Left ventricle myocardium inferior (tissue), 1 donor: ENCODE data around the gene DND1. TPM values are rescaled to one million over a fixed set of nuclear protein-coding genes. Genes with fewer than 3 reads are reported as not detected.
"Not testable (repeated sequence)": the region's sequence is repeated elsewhere in the genome, so short reads cannot be mapped to it uniquely, and the experiment has no call there.

ENCODE experiments used
- DNase-seq: peaks from one replicate; pipeline ENCODE4 v3.0.0-alpha.2; 2020
- H3K27ac ChIP-seq: fragments of 200-600 bp; replicated peaks from 2 replicates; pipeline ENCODE4 v1.8.0; 2021
- H3K27me3 ChIP-seq: fragments of 200-600 bp; 2 replicates; pipeline ENCODE4 v1.8.0; 2021; ENCODE audit warnings: low read depth
- H3K36me3 ChIP-seq: fragments of 200-600 bp; 2 replicates; pipeline ENCODE4 v1.8.0; 2021
- H3K4me1 ChIP-seq: fragments of 200-600 bp; 2 replicates; pipeline ENCODE4 v1.8.0; 2021
- H3K4me3 ChIP-seq: fragments of 200-600 bp; 2 replicates; pipeline ENCODE4 v1.8.0; 2021; ENCODE audit warnings: mild to moderate bottlenecking, moderate library complexity
- H3K9me3 ChIP-seq: fragments of 200-600 bp; replicated peaks from 2 replicates; pipeline ENCODE4 v1.8.0; 2021
- intact Hi-C: fragments of 100-400 bp; cut with micrococcal nuclease; formaldehyde crosslinking; loops from one replicate; pipeline ENCODE4 v1.11.0; 2022
- long read RNA-seq: library from polyadenylated mRNA; unstranded; transcript quantifications from one replicate; pipeline ENCODE4 v2.0.0, GENCODE V29; 2021
- total RNA-seq: library from RNA; stranded (reverse); fragmentation: NEBNext Ultra II Directional; extraction: Animal tissue kit (Norgen Biotek cat#: 25700); gene quantifications from one replicate; pipeline ENCODE4 v1.2.1, GENCODE V29; 2021
- TF ChIP-seq, protein P1 (sequence below): fragments of 200-600 bp; IDR thresholded peaks from 2 replicates; pipeline ENCODE4 v1.8.0; 2021; ENCODE audit warnings: antibody characterized with exemption, mild to moderate bottlenecking, borderline replicate concordance
- donor health status: DM: no; HTN: yes; CAD: no; lungs with severe emphysema.

Gene DND1
- total RNA-seq: 0.47 TPM
- long read RNA-seq, partial matches to known transcripts: 0 of 2 reads
- long read RNA-seq, other reads (novel, unspliced or antisense): 2 of 2 reads

- H3K4me1 ChIP-seq: no peaks in the 10 kb centered on the region
- no peak for DNase-seq
Measured at GRCh38 chr5:140673187-140673976, at the start of gene DND1. TSS of gene DND1 (minus strand) at chr5:140673576. CDS start at chr5:140673542, 34 bp downstream.

GRCh38 chr5:140721395-140721794, 48.0 kb upstream of the DND1 start:
- not testable (repeated sequence) for H3K36me3 ChIP-seq
- intact Hi-C loops: loop anchor here (10.0 kb wide), 1 partner anchor 347 kb away; no protein-coding TSS in a partner anchor

More at GRCh38 chr5:140673187-140673976, at the start of gene DND1:
- TF ChIP-seq, protein P1, sequence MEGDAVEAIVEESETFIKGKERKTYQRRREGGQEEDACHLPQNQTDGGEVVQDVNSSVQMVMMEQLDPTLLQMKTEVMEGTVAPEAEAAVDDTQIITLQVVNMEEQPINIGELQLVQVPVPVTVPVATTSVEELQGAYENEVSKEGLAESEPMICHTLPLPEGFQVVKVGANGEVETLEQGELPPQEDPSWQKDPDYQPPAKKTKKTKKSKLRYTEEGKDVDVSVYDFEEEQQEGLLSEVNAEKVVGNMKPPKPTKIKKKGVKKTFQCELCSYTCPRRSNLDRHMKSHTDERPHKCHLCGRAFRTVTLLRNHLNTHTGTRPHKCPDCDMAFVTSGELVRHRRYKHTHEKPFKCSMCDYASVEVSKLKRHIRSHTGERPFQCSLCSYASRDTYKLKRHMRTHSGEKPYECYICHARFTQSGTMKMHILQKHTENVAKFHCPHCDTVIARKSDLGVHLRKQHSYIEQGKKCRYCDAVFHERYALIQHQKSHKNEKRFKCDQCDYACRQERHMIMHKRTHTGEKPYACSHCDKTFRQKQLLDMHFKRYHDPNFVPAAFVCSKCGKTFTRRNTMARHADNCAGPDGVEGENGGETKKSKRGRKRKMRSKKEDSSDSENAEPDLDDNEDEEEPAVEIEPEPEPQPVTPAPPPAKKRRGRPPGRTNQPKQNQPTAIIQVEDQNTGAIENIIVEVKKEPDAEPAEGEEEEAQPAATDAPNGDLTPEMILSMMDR: no peak
- H3K36me3 ChIP-seq: peaks cover 91% of the 10 kb centered on the region
- H3K9me3 ChIP-seq: no peaks in the 10 kb centered on the region
- peak within 1 kb of the TSS; percentile 7 for H3K4me3 ChIP-seq
- intact Hi-C loops: no loop called here
- H3K27me3 ChIP-seq: no peaks in the 10 kb centered on the region
- no peak within 1 kb of the TSS for H3K27ac ChIP-seq

GRCh38 chr5:140720738-140721137, 47.4 kb upstream of the DND1 start:
- H3K4me3 ChIP-seq, H3K36me3 ChIP-seq, H3K27ac ChIP-seq, H3K4me1 ChIP-seq, H3K9me3 ChIP-seq, DNase-seq: not testable (repeated sequence)
- intact Hi-C loops: loop anchor here (10.0 kb wide), 1 partner anchor 346 kb away; no protein-coding TSS in a partner anchor
- H3K27me3 ChIP-seq: peaks cover 17% of the 10 kb centered on the region

More at GRCh38 chr5:140721395-140721794, 48.0 kb upstream of the DND1 start:
- not testable (repeated sequence) for H3K4me3 ChIP-seq, DNase-seq, H3K27ac ChIP-seq, H3K9me3 ChIP-seq, H3K4me1 ChIP-seq
- H3K27me3 ChIP-seq: peaks cover 22% of the 10 kb centered on the region

GRCh38 chr5:140718266-140718592, 44.9 kb upstream of the DND1 start:
- no peaks in the 10 kb centered on the region for H3K4me1 ChIP-seq
- H3K9me3 ChIP-seq: no peaks in the 10 kb centered on the region
- intact Hi-C loops: no loop called here
- H3K4me3 ChIP-seq: no peak overlapping the region
- peaks cover 7% of the 10 kb centered on the region for H3K27me3 ChIP-seq
- no peak for DNase-seq
- TF ChIP-seq, protein P1: no peak
- H3K27ac ChIP-seq: no peak overlapping the region
- H3K36me3 ChIP-seq: no peaks in the 10 kb centered on the region

DNA sequence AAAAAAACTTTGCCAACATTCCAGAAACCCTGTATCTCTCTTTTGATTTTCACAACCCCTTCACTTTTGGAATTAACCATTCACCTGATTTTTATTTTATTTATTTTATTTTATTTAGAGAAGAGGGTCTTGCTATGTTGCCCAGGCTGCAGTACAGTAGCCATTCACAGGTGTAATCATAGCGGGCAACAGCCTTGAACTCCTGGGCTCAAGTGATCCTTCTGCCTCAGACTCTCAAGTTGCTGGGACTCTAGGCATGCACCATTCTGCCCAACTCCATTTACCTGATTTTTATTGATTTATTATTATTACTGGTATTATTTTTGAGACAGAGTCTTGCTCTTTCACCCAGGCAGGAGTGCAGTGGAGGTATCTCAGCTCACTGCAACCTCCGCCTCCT, 42.9 kb upstream of the DND1 start:
- H3K4me3 ChIP-seq, H3K36me3 ChIP-seq, H3K27me3 ChIP-seq, H3K27ac ChIP-seq, DNase-seq, H3K9me3 ChIP-seq, intact Hi-C loops, H3K4me1 ChIP-seq: not testable (repeated sequence)

DNA sequence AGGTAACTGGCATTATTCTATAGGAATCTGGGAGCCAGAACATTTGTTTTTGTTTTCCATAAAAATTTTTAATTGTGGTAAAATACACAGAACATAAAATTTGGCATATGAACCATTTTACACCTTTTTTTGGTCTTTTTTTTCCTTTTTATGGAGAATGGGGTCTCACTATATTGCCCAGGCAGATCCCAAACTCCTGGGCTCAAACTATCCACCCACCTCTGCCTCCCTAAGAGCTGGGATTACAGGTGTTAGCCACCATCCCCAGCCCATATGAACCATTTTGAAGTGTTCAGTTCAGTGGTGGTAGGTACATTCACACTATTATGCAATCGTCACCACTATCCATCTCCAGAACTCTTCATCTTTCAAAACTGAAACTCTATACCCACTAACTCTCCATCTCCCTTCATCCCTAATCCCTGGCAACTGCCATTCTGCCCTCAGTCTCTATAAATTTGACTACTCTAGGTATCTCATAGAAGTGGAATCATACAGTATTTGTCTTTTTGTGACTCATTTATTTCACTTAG, 40.3 kb upstream of the DND1 start:
- H3K4me3 ChIP-seq: no peak overlapping the region
- no peak overlapping the region for H3K27ac ChIP-seq
- peaks cover 4% of the 10 kb centered on the region for H3K4me1 ChIP-seq
- no peaks in the 10 kb centered on the region for H3K36me3 ChIP-seq
- H3K9me3 ChIP-seq: no peaks in the 10 kb centered on the region
- TF ChIP-seq, protein P1: no peak
- intact Hi-C loops: no loop called here
- DNase-seq: no peak
- H3K27me3 ChIP-seq: no peaks in the 10 kb centered on the region

DNA sequence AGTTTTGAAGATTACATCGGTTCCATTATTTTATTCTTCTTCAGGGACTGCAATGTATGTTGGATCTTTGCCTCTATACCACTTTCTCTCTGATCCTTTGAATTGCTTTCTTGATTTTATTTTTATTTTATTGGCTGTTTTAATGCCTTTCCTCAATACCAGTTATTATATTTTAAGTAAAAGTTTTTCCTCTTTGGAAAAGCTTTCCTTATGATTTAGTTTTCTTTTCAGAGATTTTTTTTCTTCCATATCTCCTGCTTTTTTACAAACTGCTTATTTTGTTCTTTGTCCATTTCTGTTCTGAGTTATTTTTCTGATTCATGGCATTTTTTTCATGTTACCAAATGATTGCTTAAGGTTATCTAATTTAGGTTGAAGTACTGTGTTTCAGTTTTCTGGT, 38.4 kb upstream of the DND1 start:
- no peaks in the 10 kb centered on the region for H3K9me3 ChIP-seq
- DNase-seq: no peak
- peak overlapping the region; percentile 86 for H3K27ac ChIP-seq
- peaks cover 4% of the 10 kb centered on the region for H3K4me1 ChIP-seq
- H3K4me3 ChIP-seq: peak overlapping the region; percentile 67
- no peaks in the 10 kb centered on the region for H3K27me3 ChIP-seq
- H3K36me3 ChIP-seq: peaks cover 9% of the 10 kb centered on the region
- TF ChIP-seq, protein P1: no peak
- intact Hi-C loops: no loop called here
